ENCODE results near the gene EVX2.

DNA sequence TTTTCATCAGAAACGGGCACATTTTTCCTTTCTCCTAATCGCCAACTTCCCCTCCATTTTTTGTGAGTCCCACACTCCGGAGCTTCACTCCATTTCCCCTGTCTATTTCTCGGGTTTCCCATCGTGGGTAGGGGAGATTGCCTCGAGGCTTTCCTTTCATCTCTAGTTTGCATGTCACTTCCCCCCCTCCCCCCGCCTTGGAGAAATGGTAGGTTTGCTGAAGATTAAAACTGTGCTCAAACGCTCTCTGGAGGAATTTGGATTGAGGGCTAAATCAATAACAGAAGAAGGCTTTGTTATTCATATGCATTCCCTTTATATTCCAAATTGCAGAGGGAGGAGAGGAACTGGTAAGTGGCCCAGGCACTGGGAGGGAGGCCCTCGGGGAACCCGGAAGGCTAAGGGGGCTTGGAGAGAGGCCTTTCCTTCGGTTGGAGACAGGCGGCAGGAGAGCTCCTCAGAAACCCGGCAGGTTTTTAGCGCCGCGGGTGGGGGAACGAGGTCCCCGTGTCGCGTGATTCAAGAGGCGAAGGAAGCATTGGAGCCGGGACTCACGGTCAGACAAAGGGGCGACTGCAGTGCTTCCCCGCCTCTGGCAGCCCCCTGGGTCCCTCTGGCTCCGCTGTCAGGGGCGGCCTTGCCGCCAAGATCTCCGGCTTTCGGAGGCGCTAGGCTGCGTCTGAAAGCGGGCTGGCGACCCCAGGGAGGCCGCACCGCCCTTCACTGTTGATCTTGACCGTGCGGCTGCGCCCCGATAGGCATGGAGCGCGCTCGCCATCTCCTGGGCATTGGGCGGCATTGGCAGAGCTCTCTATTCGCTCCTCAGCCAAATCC, 13.4 kb upstream of the EVX2 start:
- TF ChIP-seq KAT7 (CRISPR knock-in tag; IDR thresholded peaks at IDR 0.05; ENCODE audit: borderline replicate concordance) (no peak), SP1 (CRISPR knock-in tag; conservative IDR thresholded peaks at IDR 0.05) (no peak), ZNF232 (CRISPR knock-in tag; IDR thresholded peaks at IDR 0.05) (no peak)
- TF ChIP-seq, protein P1, sequence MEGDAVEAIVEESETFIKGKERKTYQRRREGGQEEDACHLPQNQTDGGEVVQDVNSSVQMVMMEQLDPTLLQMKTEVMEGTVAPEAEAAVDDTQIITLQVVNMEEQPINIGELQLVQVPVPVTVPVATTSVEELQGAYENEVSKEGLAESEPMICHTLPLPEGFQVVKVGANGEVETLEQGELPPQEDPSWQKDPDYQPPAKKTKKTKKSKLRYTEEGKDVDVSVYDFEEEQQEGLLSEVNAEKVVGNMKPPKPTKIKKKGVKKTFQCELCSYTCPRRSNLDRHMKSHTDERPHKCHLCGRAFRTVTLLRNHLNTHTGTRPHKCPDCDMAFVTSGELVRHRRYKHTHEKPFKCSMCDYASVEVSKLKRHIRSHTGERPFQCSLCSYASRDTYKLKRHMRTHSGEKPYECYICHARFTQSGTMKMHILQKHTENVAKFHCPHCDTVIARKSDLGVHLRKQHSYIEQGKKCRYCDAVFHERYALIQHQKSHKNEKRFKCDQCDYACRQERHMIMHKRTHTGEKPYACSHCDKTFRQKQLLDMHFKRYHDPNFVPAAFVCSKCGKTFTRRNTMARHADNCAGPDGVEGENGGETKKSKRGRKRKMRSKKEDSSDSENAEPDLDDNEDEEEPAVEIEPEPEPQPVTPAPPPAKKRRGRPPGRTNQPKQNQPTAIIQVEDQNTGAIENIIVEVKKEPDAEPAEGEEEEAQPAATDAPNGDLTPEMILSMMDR (IDR thresholded peaks at IDR 0.05) = peak; percentile 74
- TF ChIP-seq, protein P2, sequence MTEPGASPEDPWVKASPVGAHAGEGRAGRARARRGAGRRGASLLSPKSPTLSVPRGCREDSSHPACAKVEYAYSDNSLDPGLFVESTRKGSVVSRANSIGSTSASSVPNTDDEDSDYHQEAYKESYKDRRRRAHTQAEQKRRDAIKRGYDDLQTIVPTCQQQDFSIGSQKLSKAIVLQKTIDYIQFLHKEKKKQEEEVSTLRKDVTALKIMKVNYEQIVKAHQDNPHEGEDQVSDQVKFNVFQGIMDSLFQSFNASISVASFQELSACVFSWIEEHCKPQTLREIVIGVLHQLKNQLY (CRISPR knock-in tag; IDR thresholded peaks at IDR 0.05) = no peak

Data from WTC11 (cell line).